Transverse colon (tissue), 4 donors: ENCODE measurements around the gene CFAP90. TPM values are rescaled to one million over a fixed set of nuclear protein-coding genes. Genes with fewer than 3 reads are reported as not detected.

Source experiments
- DNase-seq: peaks from one replicate; pipeline ENCODE4 v3.0.0-alpha.2; 2019
- H3K27ac ChIP-seq, 4 donors: fragments of 200-600 bp; sonication (generic); 2 replicates each; pipeline ENCODE4 v1.5.1; 2016 to 2018; ENCODE audit warnings: inconsistent platforms in 4 of 4
- H3K27me3 ChIP-seq: fragments of 200-600 bp; sonication (generic); 2 replicates; pipeline ENCODE4 v1.5.1; 2017; ENCODE audit warnings: inconsistent platforms
- H3K36me3 ChIP-seq, 4 donors: fragments of 200-600 bp; sonication (generic); 2 replicates each; pipeline ENCODE4 v1.5.1; 2017 to 2019; ENCODE audit warnings: inconsistent platforms in 4 of 4
- H3K4me1 ChIP-seq, 4 donors: fragments of 200-600 bp; sonication (generic); 2 replicates each; pipeline ENCODE4 v1.5.1; 2017 to 2020; ENCODE audit warnings: inconsistent platforms in 4 of 4
- H3K4me3 ChIP-seq, 4 donors: fragments of 200-600 bp; sonication (generic); 1 replicate in 1 of 4; 2 replicates in 3 of 4; pipeline versions ENCODE4 v1.5.1 to v1.6.1; 2017 to 2019; ENCODE audit warnings: inconsistent platforms in 4 of 4
- H3K9me3 ChIP-seq, 2 donors: fragments of 200-600 bp; sonication (generic); 2 replicates each; pipeline ENCODE4 v1.5.1; 2017 to 2019; ENCODE audit warnings: inconsistent platforms in 2 of 2
- EP300 ChIP-seq: sonication (generic); formaldehyde crosslinking; IDR thresholded peaks from one replicate; pipeline ENCODE4 v1.6.1; 2017; ENCODE audit warnings: antibody characterized with exemption, low read depth
- POLR2A ChIP-seq: fragments of 450-650 bp; IDR thresholded peaks from one replicate; pipeline ENCODE4 v1.6.1; 2016; ENCODE audit warnings: antibody characterized with exemption, mild to moderate bottlenecking, moderate library complexity
- POLR2AphosphoS5 ChIP-seq, 3 donors: sonication (generic); formaldehyde crosslinking; IDR thresholded peaks; one replicate each; pipeline ENCODE4 v1.6.1; 2016; ENCODE audit warnings: antibody characterized with exemption in 3 of 3
- WGBS, 2 donors: methylation state at CpG; one replicate each; pipeline ENCODE4 v1.1.5; 2018; ENCODE audit warnings: low coverage in 1 of 2; 5-methylcytosine and 5-hydroxymethylcytosine counted together
- in situ Hi-C, 4 donors: fragments of 200-750 bp; cut with MboI; loops; one replicate each; pipeline versions ENCODE4 v1.15.0 to v1.15.1; 2017; ENCODE audit warnings: low sequenced_read_pairs in 3 of 4, low pct_ligation_motif_present in 1 of 4, low pct_unique_long_range_greater_than_20kb in 1 of 4
- intact Hi-C: fragments of 100-400 bp; cut with DNase I; formaldehyde crosslinking; loops from one replicate; pipeline ENCODE4 v1.15.1; 2023; ENCODE audit warnings: low total_unique reads
- total RNA-seq, 4 donors: library from RNA; depleted of rRNA; stranded (reverse); fragments of >200 nt; gene quantifications; one replicate each; pipeline ENCODE4 v1.1.0, GENCODE V29; 2016
- TF ChIP-seq, protein P1 (sequence below), 5 experiments: fragments of 200-600 bp in 3 of 5; fragments of 450-650 bp in 2 of 5; sonication (generic) in 3 of 5; IDR thresholded peaks; 1 replicate in 2 of 5; 2 replicates in 3 of 5; pipeline ENCODE4 v1.5.1; 2016 to 2017; ENCODE audit warnings: antibody characterized with exemption in 5 of 5, inconsistent platforms in 3 of 5, mild to moderate bottlenecking in 2 of 5, moderate library complexity in 1 of 5

CFAP90 gene
- total RNA-seq, 4 donors from 2014 or later, result not detected

DNA sequence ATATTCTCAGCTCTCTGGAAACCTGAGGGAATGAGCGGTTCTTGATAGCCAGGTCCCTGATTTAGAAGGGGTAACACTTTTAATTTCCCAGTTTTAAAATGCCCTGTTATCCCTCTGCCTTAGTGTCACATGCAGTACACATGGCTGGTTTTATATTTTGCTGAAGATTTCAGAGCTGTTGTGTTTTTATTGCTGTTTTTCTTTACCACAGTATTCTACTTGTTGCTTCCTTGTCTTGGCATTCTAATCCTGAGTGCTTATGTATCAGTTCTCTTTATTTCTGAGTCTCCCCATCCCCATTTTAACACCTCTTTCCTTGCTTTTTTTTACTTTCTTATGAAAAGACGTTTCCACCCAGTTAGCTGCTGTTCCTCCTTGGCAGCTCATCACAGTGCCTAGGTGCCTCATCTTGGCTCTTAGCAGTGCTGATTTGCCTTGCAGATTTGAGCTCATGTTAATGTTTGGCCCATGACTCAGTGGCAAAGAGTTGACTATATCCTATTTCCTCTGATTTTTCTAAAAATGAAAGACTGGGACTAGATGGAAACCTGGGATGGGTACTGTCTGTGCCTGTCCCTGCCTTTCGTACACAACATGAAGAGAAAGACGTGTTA, 21.7 kb upstream of the CFAP90 start:
- in situ Hi-C loops (no loop called here), intact Hi-C loops (no loop called here)
- H3K36me3 ChIP-seq, result peaks cover 0 to 16% (median 6%) of the 10 kb centered on the region in 4 donors
- no peak overlapping the region for H3K27ac ChIP-seq
- TF ChIP-seq, protein P1, sequence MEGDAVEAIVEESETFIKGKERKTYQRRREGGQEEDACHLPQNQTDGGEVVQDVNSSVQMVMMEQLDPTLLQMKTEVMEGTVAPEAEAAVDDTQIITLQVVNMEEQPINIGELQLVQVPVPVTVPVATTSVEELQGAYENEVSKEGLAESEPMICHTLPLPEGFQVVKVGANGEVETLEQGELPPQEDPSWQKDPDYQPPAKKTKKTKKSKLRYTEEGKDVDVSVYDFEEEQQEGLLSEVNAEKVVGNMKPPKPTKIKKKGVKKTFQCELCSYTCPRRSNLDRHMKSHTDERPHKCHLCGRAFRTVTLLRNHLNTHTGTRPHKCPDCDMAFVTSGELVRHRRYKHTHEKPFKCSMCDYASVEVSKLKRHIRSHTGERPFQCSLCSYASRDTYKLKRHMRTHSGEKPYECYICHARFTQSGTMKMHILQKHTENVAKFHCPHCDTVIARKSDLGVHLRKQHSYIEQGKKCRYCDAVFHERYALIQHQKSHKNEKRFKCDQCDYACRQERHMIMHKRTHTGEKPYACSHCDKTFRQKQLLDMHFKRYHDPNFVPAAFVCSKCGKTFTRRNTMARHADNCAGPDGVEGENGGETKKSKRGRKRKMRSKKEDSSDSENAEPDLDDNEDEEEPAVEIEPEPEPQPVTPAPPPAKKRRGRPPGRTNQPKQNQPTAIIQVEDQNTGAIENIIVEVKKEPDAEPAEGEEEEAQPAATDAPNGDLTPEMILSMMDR (IDR thresholded peaks at IDR 0.05), result no peak
- H3K9me3 ChIP-seq, result no peaks in the 10 kb centered on the region
- no peak for DNase-seq
- no peaks in the 10 kb centered on the region for H3K27me3 ChIP-seq
- H3K4me1 ChIP-seq, result peaks cover 12 to 42% (median 26%) of the 10 kb centered on the region in 4 donors
- WGBS, 2 donors, result 65 to 72% methylated on average over 4 of the region's 4 CpGs
- H3K4me3 ChIP-seq, result no peak overlapping the region

DNA sequence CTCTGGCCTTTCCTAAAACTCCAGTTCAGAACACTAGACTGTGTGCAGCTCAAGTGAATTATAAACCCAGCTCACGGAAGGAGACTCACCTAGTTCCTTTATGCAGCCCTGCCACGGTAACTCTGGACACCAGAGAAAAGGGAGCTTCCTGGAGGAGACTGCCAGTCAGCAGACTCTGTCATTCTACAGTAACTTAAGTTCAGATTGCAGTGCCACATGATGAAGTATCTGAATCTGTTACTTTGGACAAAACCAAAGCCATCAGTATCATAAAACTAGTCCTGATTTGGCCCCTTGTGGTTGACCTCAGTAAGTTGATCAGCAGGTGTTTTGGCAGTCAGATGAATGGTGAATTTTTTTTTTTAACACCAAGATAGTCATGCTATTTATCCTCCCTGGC, 20.7 kb upstream of the CFAP90 start:
- no peaks in the 10 kb centered on the region for H3K9me3 ChIP-seq
- TF ChIP-seq POLR2A (no peak), POLR2AphosphoS5 (IDR thresholded peaks at IDR 0.05) (peak in 1 of 3 donors; percentile 7)
- H3K4me3 ChIP-seq, result no peak overlapping the region
- in situ Hi-C loops, result no loop called here
- peak; percentile 24 for DNase-seq
- peak overlapping the region in 3 of 4 donors; percentile 9 to 37 (median 14) for H3K27ac ChIP-seq
- WGBS, 2 donors, result 20 to 35% methylated on average over 1 to 2 of the region's 2 CpGs
- intact Hi-C loops, result no loop called here
- H3K27me3 ChIP-seq, result no peaks in the 10 kb centered on the region
- peaks cover 18 to 49% (median 30%) of the 10 kb centered on the region in 4 donors for H3K4me1 ChIP-seq
- peaks cover 0 to 16% (median 6%) of the 10 kb centered on the region in 4 donors for H3K36me3 ChIP-seq

DNA sequence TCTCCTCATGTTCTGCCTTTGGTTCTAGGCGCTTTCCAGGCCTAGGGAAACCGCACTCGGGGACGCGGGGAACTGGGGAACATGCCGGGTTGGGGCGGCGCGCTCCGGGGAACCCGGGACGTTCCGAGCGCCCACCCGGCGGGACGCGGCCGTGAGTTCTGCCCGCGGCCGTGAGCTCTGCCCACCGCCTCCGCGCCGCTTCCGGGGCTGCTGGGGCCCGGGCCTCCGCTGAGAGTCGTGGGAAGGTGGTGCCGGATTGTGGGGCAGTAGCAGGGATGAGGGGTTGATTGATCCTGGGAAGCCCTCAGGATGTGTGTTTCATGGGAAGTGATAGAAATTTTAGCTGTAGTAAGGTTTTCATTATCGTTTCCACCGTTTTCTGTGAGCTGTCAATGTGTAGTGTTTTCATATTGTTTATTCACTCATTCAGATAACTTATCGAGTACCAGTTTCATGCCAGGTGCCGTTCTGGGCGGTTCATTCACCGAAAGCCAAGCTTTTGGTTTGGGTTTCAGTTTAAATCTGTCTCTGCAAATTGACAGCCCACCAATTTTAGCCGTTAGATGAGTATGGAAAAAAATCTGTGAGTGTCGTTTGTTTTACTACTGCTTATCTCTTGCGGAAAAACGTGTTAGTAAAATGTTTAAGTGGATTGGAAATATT, 18.7 kb upstream of the CFAP90 start:
- WGBS, 2 donors, result 1% methylated on average over 8 to 36 of the region's 41 CpGs
- Histone ChIP-seq H3K9me3 (no peaks in the 10 kb centered on the region), H3K4me3 (peak overlapping the region; percentile 95 to 99 (median 97)), H3K36me3 (no peaks in the 10 kb centered on the region), H3K27ac (peak overlapping the region; percentile 90 to 96 (median 92)), H3K27me3 (no peaks in the 10 kb centered on the region), H3K4me1 (peaks cover 18 to 56% (median 33%) of the 10 kb centered on the region in 4 donors)
- DNase-seq, result peak; percentile 37
- intact Hi-C loops (no loop called here), in situ Hi-C loops (no loop called here)
- TF ChIP-seq POLR2AphosphoS5 (IDR thresholded peaks at IDR 0.05) (no peak), POLR2A (no peak), EP300 (no peak)
- TF ChIP-seq, protein P1 (IDR thresholded peaks at IDR 0.05), result no peak

DNA sequence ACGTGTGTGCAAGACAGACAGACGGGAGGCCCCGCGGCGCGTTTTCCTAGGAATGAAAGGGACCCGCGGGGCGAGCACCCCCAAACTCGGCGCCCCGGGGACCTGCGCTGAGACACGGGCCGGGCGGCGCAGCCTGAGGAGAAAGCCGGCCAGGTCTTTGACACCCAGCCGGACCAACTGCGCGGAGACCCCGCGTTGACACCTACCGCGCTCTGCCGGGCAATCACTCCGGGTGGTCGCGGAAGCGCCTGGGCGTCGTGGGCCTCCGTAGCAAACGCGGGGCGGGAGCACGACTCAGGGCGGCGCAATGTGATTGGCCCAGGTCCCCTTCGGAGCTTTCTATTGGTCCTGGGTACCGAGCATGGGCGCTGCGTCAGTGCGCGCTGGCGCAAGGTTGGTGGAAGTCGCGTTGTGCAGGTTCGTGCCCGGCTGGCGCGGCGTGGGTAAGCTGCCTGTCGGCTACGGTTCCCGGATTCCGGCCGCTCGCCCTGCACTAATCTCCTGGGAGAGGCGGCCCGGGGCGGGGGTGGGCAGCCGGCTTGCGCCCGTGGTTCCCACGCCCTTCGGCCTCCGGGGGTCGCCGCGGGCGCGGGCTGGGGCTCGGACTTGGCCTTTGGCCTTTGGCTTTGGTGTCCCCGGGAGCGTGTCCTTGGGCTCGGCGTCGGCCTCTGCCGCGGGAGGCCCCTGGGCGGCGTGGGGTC, 18.0 kb upstream of the CFAP90 start, which contains the start of the genes FASTKD3 and MTRR:
Gene FASTKD3 (minus strand): TSS at position 259 of the 701 bp plus-strand sequence. CDS start 948 bp downstream, outside the sequence.
Gene MTRR (plus strand): TSS at position 376 of the 701 bp plus-strand sequence. CDS start 1,647 bp downstream, outside the sequence.
- no peaks in the 10 kb centered on the region for H3K27me3 ChIP-seq
- intact Hi-C loops (no loop called here), in situ Hi-C loops (no loop called here)
- DNase-seq, result peak; percentile 95
- peak within 1 kb of the TSS; percentile 90 to 96 (median 92) for H3K27ac ChIP-seq
- peak within 1 kb of the TSS; percentile 95 to 99 (median 97) for H3K4me3 ChIP-seq
- H3K9me3 ChIP-seq, result no peaks in the 10 kb centered on the region
- TF ChIP-seq POLR2AphosphoS5 (IDR thresholded peaks at IDR 0.05) (peak; percentile 88 to 93 (median 90)), POLR2A (peak; percentile 85), EP300 (no peak)
- TF ChIP-seq, protein P1 (IDR thresholded peaks at IDR 0.05), result no peak
- 0% methylated on average over 45 of the region's 83 CpGs; no CpG with 5 or more reads in 1 of the 2 donors for WGBS, 2 donors
- H3K4me1 ChIP-seq, result peaks cover 18 to 56% (median 33%) of the 10 kb centered on the region in 4 donors
- H3K36me3 ChIP-seq, result no peaks in the 10 kb centered on the region
